ENCODE results near the gene RELL1. TPM values are rescaled to one million over a fixed set of nuclear protein-coding genes. Genes with fewer than 3 reads are reported as not detected.

Gene RELL1
- total RNA-seq, 1 experiment from 2014 or later, result 14.4 TPM

- Histone ChIP-seq H3K27me3 (no peaks in the 10 kb centered on the region), H3K9me3 (no peaks in the 10 kb centered on the region), H3K4me3 (no peak overlapping the region), H3K36me3 (no peaks in the 10 kb centered on the region)
- no peak for DNase-seq
Observed at GRCh38 chr4:37705571-37705970, 19.4 kb upstream of the RELL1 start.

GRCh38 chr4:37699868-37700481, 13.8 kb upstream of the RELL1 start:
- no peak for DNase-seq
- no peaks in the 10 kb centered on the region for H3K27me3 ChIP-seq
- no peaks in the 10 kb centered on the region for H3K9me3 ChIP-seq
- no peak overlapping the region for H3K4me3 ChIP-seq
- no peaks in the 10 kb centered on the region for H3K36me3 ChIP-seq

- no peak for DNase-seq
- Histone ChIP-seq H3K9me3 (no peaks in the 10 kb centered on the region), H3K4me3 (no peak overlapping the region), H3K27me3 (no peaks in the 10 kb centered on the region), H3K36me3 (no peaks in the 10 kb centered on the region)
Observed at GRCh38 chr4:37697566-37697965, 11.4 kb upstream of the RELL1 start.

- Histone ChIP-seq H3K4me3 (no peak overlapping the region), H3K36me3 (no peaks in the 10 kb centered on the region), H3K27me3 (no peaks in the 10 kb centered on the region), H3K9me3 (no peaks in the 10 kb centered on the region)
- DNase-seq, result no peak
Observed at GRCh38 chr4:37693450-37694190, 7.4 kb upstream of the RELL1 start.

GRCh38 chr4:37693030-37693429, 6.9 kb upstream of the RELL1 start:
- Histone ChIP-seq H3K27me3 (no peaks in the 10 kb centered on the region), H3K36me3 (no peaks in the 10 kb centered on the region), H3K9me3 (no peaks in the 10 kb centered on the region), H3K4me3 (no peak overlapping the region)
- no peak for DNase-seq

- no peaks in the 10 kb centered on the region for H3K36me3 ChIP-seq
- no peak overlapping the region for H3K4me3 ChIP-seq
- no peak for DNase-seq
- no peaks in the 10 kb centered on the region for H3K9me3 ChIP-seq
- no peaks in the 10 kb centered on the region for H3K27me3 ChIP-seq
Observed at GRCh38 chr4:37690976-37691375, 4.8 kb upstream of the RELL1 start.

GRCh38 chr4:37689353-37690095, 3.3 kb upstream of the RELL1 start:
- H3K36me3 ChIP-seq, result no peaks in the 10 kb centered on the region
- no peaks in the 10 kb centered on the region for H3K27me3 ChIP-seq
- H3K9me3 ChIP-seq, result no peaks in the 10 kb centered on the region
- H3K4me3 ChIP-seq, result no peak overlapping the region
- DNase-seq, result no peak

- Histone ChIP-seq H3K36me3 (no peaks in the 10 kb centered on the region), H3K4me3 (no peak overlapping the region), H3K27me3 (no peaks in the 10 kb centered on the region), H3K9me3 (no peaks in the 10 kb centered on the region)
- DNase-seq, result no peak
Observed at GRCh38 chr4:37687681-37688080, 1.5 kb upstream of the RELL1 start.

- H3K9me3 ChIP-seq, result no peaks in the 10 kb centered on the region
- H3K4me3 ChIP-seq, result peak overlapping the region; percentile 80
- no peaks in the 10 kb centered on the region for H3K36me3 ChIP-seq
- H3K27me3 ChIP-seq, result no peaks in the 10 kb centered on the region
- DNase-seq, result no peak
Observed at GRCh38 chr4:37687194-37687562, 1.0 kb upstream of the RELL1 start.

- peak; percentile 48 for DNase-seq
- Histone ChIP-seq H3K27me3 (no peaks in the 10 kb centered on the region), H3K9me3 (no peaks in the 10 kb centered on the region)
Observed at GRCh38 chr4:37685823-37686372, 278 bp downstream of the RELL1 start.

GRCh38 chr4:37685161-37685822, 884 bp downstream of the RELL1 start:
- Histone ChIP-seq H3K36me3 (no peaks in the 10 kb centered on the region), H3K27me3 (no peaks in the 10 kb centered on the region), H3K4me3 (peak overlapping the region; percentile 80), H3K9me3 (no peaks in the 10 kb centered on the region)
- no peak for DNase-seq

More at GRCh38 chr4:37685823-37686372, 278 bp downstream of the RELL1 start:
- H3K36me3 ChIP-seq, result no peaks in the 10 kb centered on the region
- H3K4me3 ChIP-seq, result peak overlapping the region; percentile 80

GRCh38 chr4:37684154-37684553, 2.0 kb downstream of the RELL1 start:
- DNase-seq, result no peak
- Histone ChIP-seq H3K36me3 (no peaks in the 10 kb centered on the region), H3K9me3 (no peaks in the 10 kb centered on the region), H3K27me3 (no peaks in the 10 kb centered on the region), H3K4me3 (no peak overlapping the region)

GRCh38 chr4:37682701-37683401, 3.3 kb downstream of the RELL1 start:
- H3K36me3 ChIP-seq, result no peaks in the 10 kb centered on the region

GRCh38 chr4:37680089-37680488, 6.1 kb downstream of the RELL1 start:
- no peak for DNase-seq
- Histone ChIP-seq H3K4me3 (no peak overlapping the region), H3K36me3 (no peaks in the 10 kb centered on the region), H3K9me3 (no peaks in the 10 kb centered on the region), H3K27me3 (no peaks in the 10 kb centered on the region)

More at GRCh38 chr4:37682701-37683401, 3.3 kb downstream of the RELL1 start:
- DNase-seq, result no peak
- no peaks in the 10 kb centered on the region for H3K27me3 ChIP-seq
- H3K9me3 ChIP-seq, result no peaks in the 10 kb centered on the region
- H3K4me3 ChIP-seq, result no peak overlapping the region

- DNase-seq, result no peak
- H3K4me3 ChIP-seq, result no peak overlapping the region
- no peaks in the 10 kb centered on the region for H3K36me3 ChIP-seq
- H3K27me3 ChIP-seq, result no peaks in the 10 kb centered on the region
- H3K9me3 ChIP-seq, result no peaks in the 10 kb centered on the region
Observed at GRCh38 chr4:37679301-37679700, 6.9 kb downstream of the RELL1 start.

- Histone ChIP-seq H3K9me3 (no peaks in the 10 kb centered on the region), H3K4me3 (no peak overlapping the region), H3K27me3 (no peaks in the 10 kb centered on the region), H3K36me3 (no peaks in the 10 kb centered on the region)
- no peak for DNase-seq
Observed at GRCh38 chr4:37678624-37679023, 7.6 kb downstream of the RELL1 start.
